ENCODE measurements around the gene LRRFIP2. TPM values are rescaled to one million over a fixed set of nuclear protein-coding genes. Genes with fewer than 3 reads are reported as not detected.

The LRRFIP2 gene
- total and polyA plus RNA-seq, 2 of the 8 experiments (the other 6 are each of a cell fraction or from before 2014, with no cell fraction given) = 8.8 to 25.6 TPM

DNA sequence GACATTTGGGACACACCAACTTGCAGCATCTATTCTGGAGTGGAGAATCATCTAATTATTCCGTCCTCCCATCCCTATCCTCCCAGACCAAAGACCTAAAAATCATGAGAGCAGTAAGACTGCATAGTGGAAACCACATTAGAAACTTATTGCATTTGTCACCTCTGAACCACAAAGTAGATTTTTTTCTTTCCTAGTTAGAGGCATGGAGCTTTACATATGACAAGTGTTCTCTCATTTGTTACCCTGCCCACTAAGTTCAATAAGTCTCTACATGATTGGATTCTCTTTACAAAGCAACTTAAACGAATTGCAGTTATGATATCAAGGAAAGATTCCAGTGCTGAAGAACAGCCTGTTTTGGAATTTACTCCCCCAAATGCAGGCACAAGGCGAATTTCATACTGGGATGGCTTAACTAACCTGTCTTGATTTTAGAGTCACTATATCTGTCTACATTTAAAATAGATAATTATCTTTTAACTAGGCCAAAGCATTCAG lies 42.3 kb upstream of the LRRFIP2 start:
- CTCF ChIA-PET (ENCODE audit: partially characterized antibody) = interaction anchor here (0.7 kb wide), 1 partner anchor 324 kb away, joined by 3 read pairs; no protein-coding TSS in a partner anchor
- no peak for FAIRE-seq

More for the DNA sequence above, 42.3 kb upstream of the LRRFIP2 start:
- Histone ChIP-seq H3K9me3 (ENCODE audit: insufficient read depth in 2 of 2, low read depth in 1 of 2, low read length in 1 of 2) (peaks cover 3 to 6% of the 10 kb centered on the region in 2 experiments; a peak in 2 of 4 replicates), H3K14ac (ENCODE audit: insufficient read length) (no peak overlapping the region), H4K91ac (replicated peaks; ENCODE audit: insufficient read length, low read length) (no peak overlapping the region), H4K8ac (ENCODE audit: extremely low read depth, insufficient read depth, low read length) (no peak overlapping the region), H2BK5ac (ENCODE audit: low read depth, low read length) (no peak overlapping the region), H4K5ac (ENCODE audit: insufficient read length, low read depth, low read length) (no peak overlapping the region), H3K4ac (replicated peaks; ENCODE audit: insufficient read length, low read depth, low read length) (no peak overlapping the region), H4K20me1 (replicated peaks in 1 of 2; ENCODE audit: control insufficient read depth in 1 of 2, insufficient read depth in 2 of 2, low read length in 2 of 2) (no peaks in the 10 kb centered on the region), H3K36me3 (ENCODE audit: control insufficient read depth in 2 of 4, insufficient read depth in 4 of 4, low read length in 3 of 4) (no peaks in the 10 kb centered on the region), H3K23me2 (ENCODE audit: low read depth, low read length) (no peaks in the 10 kb centered on the region), H3K4me1 (replicated peaks in 1 of 4; ENCODE audit: control insufficient read depth in 3 of 4, insufficient read depth in 4 of 4, low read length in 3 of 4) (no peaks in the 10 kb centered on the region), H2BK12ac (ENCODE audit: low read depth, low read length) (no peak overlapping the region), H3K4me2 (ENCODE audit: insufficient read depth in 1 of 2, low read depth in 2 of 2, low read length in 2 of 2) (no peak overlapping the region), H3K23ac (ENCODE audit: insufficient read length) (no peak overlapping the region), H3K4me3 (ENCODE audit: extremely low read depth in 1 of 4, insufficient read depth in 2 of 4, low read depth in 3 of 4, low read length in 4 of 4) (no peak overlapping the region), H2BK15ac (ENCODE audit: low read length) (no peak overlapping the region), H2AFZ (ENCODE audit: low read length) (no peak overlapping the region), H3K56ac (replicated peaks; ENCODE audit: insufficient read length, low read depth, low read length) (no peak overlapping the region), H3K18ac (ENCODE audit: extremely low read depth, low read length) (no peak overlapping the region), H2BK20ac (ENCODE audit: low read length) (no peak overlapping the region), H3K27ac (ENCODE audit: low read depth, low read length) (no peak overlapping the region), H3K9ac (replicated peaks in 1 of 4; ENCODE audit: extremely low read depth in 1 of 4, low read depth in 3 of 4, low read length in 3 of 4) (no peak overlapping the region), H3K79me1 (ENCODE audit: low read depth, low read length) (no peaks in the 10 kb centered on the region), H3K27me3 (replicated peaks in 1 of 4; ENCODE audit: control insufficient read depth in 3 of 4, extremely low read depth in 1 of 4, insufficient read depth in 3 of 4, low read length in 3 of 4) (no peaks in the 10 kb centered on the region), H2AK5ac (ENCODE audit: low read depth, low read length) (no peak overlapping the region), H3K79me2 (ENCODE audit: control insufficient read depth in 1 of 2, insufficient read depth in 2 of 2, low read length in 2 of 2) (no peaks in the 10 kb centered on the region), H2BK120ac (replicated peaks; ENCODE audit: low read depth, low read length) (no peak overlapping the region)
- no peak for TF ChIP-seq CHD2 (IDR thresholded peaks at IDR 0.05; ENCODE audit: low read length)
- no peak for TF ChIP-seq CEBPB (IDR thresholded peaks at IDR 0.05; ENCODE audit: low read depth, low read length)
- TF ChIP-seq PHF8 (conservative IDR thresholded peaks at IDR 0.05; ENCODE audit: low read depth, low read length) = no peak
- TF ChIP-seq EGR1 (IDR thresholded peaks at IDR 0.05; ENCODE audit: borderline replicate concordance, low read depth, low read length) = no peak
- TF ChIP-seq BRCA1 (IDR thresholded peaks at IDR 0.05; ENCODE audit: low read depth, low read length) = no peak
- TF ChIP-seq, protein P1, sequence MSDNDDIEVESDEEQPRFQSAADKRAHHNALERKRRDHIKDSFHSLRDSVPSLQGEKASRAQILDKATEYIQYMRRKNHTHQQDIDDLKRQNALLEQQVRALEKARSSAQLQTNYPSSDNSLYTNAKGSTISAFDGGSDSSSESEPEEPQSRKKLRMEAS (IDR thresholded peaks at IDR 0.05) = no peak
- no peak for TF ChIP-seq SP4 (IDR thresholded peaks at IDR 0.05; ENCODE audit: low read length)
- no peak for TF ChIP-seq EP300 (IDR thresholded peaks at IDR 0.05; ENCODE audit: borderline replicate concordance in 1 of 2, low read depth in 2 of 2, low read length in 2 of 2)
- TF ChIP-seq RBBP5 (IDR thresholded peaks at IDR 0.05; ENCODE audit: borderline replicate concordance, low read depth, low read length) = no peak
- TF ChIP-seq, protein P2, sequence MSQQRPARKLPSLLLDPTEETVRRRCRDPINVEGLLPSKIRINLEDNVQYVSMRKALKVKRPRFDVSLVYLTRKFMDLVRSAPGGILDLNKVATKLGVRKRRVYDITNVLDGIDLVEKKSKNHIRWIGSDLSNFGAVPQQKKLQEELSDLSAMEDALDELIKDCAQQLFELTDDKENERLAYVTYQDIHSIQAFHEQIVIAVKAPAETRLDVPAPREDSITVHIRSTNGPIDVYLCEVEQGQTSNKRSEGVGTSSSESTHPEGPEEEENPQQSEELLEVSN (IDR thresholded peaks at IDR 0.05) = no peak
- TF ChIP-seq RFX5 (IDR thresholded peaks at IDR 0.05; ENCODE audit: borderline replicate concordance, low read depth, low read length) = no peak
- no peak for TF ChIP-seq TEAD4 (IDR thresholded peaks at IDR 0.05; ENCODE audit: low read depth, low read length)
- no peak for TF ChIP-seq SUZ12 (IDR thresholded peaks at IDR 0.05; ENCODE audit: low read length)
- TF ChIP-seq KDM4A (IDR thresholded peaks at IDR 0.05; ENCODE audit: low read depth, low read length, severe bottlenecking) = no peak
- POLR2A ChIA-PET (ENCODE audit: partially characterized antibody) = no interaction called here
- DNase-seq (ENCODE audit: low read depth in 1 of 2, low spot score in 2 of 2) = no peak
- WGBS, 2 experiments (ENCODE audit: extremely low coverage in 1 of 2, insufficient coverage in 1 of 2, insufficient read length in 1 of 2, insufficient replicate concordance in 2 of 2, low coverage in 1 of 2, low lambda C conversion rate in 2 of 2, missing lambda C conversion rate in 1 of 2) = 82% methylated on average over 3 of the region's 3 CpGs; no CpG with 5 or more reads in 1 of the 2 experiments
